ENCODE results near the gene SPATA16.
"Not testable (repeated sequence)": the region's sequence is repeated elsewhere in the genome, so short reads cannot be mapped to it uniquely, and the experiment has no call there.

The SPATA16 gene

DNA sequence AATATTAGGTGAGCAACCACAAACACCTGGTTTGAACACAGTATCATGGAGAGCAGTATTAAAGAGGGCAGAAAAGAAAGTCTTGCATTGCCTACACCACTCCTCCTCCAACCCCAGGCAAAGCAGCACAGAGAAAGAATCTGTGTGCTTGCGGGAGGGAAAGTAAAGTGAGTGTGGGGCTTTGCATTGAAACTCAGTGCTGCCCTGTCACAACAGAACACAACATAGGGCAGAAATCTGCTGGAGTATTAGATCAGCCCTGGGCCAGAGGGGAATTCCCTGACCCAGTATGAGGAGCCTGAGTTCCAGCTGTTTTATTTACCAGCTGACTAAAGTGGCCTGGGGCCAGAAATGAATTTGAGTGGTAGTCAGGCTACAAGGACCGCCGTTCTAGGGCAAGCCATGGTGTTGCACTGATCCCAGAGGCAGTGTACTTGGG lies 75.5 kb downstream of the SPATA16 start:
- DNase-seq (ENCODE audit: insufficient read length, low spot score) (no peak), FAIRE-seq (no peak)

DNA sequence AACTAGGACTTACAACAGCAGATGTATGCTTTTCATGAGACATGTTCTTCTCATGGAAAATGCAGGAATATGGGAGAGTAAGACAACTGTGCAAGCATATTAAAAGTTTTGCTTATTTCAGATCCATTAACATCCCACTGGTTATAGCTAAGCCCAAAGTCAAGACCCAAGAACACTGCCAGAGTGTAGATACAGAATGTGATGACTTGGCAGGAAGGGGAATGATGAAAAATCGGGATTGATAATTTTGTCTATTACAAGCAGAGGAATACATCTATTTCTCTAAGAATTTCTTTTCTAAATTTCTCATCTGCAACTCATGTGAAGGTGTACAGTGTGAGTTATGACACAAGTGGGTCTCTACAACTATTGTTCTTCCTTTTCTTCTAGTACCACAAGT lies 76.4 kb downstream of the SPATA16 start:
- FAIRE-seq = no peak
- DNase-seq (ENCODE audit: insufficient read length, low spot score) = no peak

DNA sequence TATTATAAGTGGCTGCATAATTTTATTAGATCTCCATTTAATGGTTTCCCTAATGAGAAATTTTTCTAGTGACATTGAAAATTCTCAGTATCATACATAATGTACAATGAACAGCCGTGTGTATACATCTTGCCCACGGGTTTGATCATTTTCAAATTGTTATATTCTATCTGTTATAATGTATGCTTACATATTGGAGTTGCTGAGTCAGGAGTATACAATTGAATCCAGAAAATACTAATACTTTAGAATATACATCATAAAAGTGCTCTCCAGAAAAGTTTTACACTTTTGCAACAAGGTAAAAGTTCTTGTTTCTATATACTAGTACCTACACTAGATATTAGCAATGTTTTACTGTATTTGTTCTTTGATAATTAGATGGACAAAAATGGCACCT lies 82.8 kb downstream of the SPATA16 start:
- DNase-seq (ENCODE audit: insufficient read length, low spot score) (no peak), FAIRE-seq (no peak)

DNA sequence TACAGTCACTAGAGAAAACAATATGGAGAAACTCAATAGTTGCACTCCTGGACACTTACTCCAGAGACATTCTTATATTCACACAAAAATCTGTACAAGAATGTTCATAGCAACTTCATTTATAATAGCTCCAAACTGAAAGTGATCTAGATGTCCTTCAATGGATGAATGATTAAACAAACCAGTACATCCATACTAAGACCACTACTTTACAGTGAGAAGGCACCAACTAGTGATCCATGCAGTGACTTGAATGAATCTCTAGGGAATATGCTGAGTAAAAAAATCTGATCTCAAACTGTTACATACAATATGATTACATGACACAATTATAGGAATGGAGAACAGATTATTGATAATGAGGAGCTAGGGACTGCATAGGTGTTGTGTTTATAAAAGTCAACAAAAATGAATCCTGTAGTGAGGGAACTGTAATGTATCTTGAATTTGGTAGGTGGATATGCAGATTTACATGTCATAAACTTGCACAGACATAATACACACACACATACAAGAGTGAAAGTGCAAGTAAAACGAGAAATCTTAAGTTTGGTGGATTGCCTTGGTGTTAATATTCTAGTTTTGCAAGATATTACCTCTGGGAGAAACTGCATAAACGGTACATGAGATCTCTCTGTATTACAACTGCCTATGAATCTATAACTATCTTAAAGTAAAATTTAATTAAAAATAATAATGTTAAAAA lies 85.7 kb downstream of the SPATA16 start:
- DNase-seq (ENCODE audit: insufficient read length, low spot score) (no peak), FAIRE-seq (no peak)

DNA sequence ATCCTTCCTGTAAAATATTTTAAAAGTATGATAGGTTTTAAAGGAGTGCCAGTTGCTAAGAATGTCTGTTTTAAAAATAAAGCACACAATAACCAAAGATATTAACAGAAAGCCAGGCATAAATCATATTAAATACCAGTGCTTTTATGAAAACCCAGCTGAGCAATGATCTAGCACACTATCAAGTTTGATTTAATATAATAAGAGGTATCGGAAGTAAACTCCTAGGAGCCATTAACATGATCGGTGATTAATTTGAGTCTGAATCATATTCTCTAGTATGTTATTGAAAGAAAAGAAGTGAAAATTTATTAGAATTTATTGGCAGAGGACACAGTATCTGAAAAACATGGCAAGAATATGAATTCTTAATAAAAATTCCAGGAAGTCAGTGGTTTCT lies 91.7 kb downstream of the SPATA16 start:
- DNase-seq (ENCODE audit: insufficient read length, low spot score) = no peak
- no peak for FAIRE-seq

DNA sequence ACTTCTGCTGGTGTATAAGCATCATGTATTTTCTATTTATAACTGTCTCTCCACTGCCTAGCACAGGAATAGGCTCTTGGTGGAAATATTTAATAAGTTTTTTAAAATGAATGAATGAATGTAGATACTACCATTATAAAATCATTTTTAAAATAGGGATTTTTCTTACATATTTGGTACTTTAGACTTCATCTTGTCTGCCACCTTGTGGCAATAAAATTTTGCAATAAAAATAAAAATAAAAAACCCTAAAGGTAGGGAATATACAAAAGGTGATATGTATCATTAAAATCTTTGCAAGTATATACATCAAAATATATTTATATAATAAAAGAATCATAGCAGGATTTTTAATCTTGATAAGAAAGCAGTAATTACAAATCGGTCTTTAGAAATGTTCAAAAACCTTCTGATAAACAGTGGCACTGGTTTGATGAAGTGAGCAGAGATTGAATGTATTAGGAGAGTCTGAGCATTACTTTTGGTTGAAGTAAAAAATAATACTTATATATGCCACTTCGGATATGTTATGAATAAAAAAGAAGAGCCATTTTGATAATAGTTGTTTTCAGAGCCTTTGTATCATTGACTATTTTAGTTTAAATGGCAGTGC lies 95.2 kb downstream of the SPATA16 start:
- FAIRE-seq (no peak), DNase-seq (ENCODE audit: insufficient read length, low spot score) (no peak)

DNA sequence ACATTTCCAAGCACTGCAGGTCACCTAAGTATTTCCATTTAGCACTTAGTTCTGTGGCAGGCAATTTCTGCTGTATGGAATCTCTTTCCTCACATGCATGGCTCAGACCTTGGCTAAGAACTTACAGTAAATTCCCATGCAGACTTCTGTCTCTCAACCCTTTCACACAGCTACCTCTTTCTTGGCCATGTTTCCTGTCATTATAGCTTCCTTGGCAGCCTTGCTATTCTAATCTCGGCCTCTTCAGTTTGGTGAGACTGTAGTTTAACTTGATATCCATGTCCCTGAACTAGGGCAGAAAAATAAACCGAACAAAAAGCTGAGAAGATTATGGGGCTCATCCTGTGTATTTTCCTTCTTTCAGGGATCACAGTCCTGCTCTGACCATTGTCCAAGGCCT lies 96.0 kb downstream of the SPATA16 start:
- FAIRE-seq = no peak

DNA sequence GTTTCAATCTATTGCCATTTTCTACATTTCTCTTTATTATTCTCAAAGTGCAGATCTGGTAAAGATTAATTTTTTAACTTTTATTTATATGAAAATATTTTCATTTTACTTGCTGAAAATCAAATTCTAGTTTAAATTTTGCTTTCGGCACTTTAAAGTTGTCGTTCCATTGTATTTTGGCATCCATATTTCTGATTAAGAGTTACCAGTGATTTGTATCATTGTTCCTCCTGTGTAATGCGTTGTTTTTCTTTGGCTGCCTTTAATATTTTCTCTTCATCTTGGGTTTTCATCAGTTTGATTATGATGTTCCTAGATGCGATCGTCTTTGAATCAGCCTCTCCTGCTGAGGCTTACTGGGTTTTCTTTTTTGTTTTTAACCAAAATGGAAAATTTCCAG lies 97.3 kb downstream of the SPATA16 start:
- FAIRE-seq (no peak), DNase-seq (ENCODE audit: insufficient read length, low spot score) (no peak)

More for the DNA sequence above, 96.0 kb downstream of the SPATA16 start:
- DNase-seq (ENCODE audit: insufficient read length, low spot score) = no peak

DNA sequence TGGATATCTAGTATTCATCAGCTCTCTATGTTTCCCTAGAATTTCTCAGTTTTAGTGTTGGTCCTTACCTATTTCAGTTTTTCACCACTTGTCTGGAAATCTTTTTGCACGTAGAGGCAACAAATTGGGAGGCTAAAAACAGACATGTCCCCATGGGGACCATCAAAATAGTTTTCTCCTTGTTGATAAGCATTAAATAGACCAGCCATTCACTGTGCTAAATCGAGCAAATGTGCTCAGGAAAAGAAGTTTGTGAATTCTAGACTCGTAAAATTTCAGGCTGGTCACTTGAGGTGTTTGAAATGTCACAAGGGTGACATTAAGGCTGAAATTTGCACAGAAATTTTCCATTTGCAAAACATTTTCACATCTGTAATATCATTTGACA lies 102.6 kb downstream of the SPATA16 start:
- no peak for FAIRE-seq
- no peak for DNase-seq (ENCODE audit: insufficient read length, low spot score)

DNA sequence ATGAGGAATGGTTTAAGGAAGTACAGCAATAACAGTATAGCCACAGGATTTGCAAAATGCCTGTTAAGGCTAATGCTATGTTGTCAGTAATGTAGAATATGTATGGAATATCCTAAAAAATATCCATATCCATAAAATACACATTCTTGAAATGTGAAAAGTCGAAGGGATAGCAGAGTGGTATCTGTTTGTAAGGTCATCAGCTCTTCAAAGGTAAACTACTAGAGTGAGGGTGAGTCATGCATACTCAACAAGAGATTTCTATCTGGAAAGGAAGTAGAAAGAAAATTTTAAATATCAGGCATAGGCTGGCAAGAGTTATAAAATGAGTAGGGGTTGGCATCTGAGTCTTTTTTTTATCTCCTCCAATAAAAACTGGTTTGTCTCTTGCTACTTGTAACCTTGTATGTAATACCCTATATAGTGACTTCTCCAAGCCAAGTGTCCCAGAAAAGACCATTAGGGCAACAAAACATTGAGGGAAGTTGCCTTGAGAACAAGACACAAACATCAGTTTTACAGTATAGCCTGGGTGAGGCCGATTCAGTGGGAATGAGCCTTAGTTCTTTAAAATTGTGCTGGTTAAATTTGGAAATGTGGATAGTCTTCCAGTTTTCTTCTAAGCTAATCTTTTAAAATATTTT lies 103.1 kb downstream of the SPATA16 start:
- DNase-seq (ENCODE audit: insufficient read length, low spot score) (no peak), FAIRE-seq (no peak)

DNA sequence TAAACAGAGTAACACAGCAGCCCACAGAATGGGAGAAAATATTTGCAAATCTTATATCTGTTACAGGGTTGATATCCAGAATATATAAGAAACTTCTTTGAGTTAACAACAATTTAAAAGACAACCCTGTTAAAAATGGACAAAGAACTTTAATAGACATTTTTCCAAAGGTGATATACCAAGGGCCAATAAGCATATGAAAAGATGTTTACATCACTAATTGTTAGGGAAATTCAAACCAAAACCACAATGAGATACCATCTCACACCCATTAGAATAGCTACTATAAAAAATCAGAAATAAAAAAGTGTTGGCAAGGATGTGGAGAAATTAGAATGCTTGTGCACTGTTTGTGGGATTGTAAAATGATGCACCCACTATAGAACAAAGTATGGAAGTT lies 110.8 kb downstream of the SPATA16 start:
- FAIRE-seq = no peak
- no peak for DNase-seq (ENCODE audit: insufficient read length, low spot score)

DNA sequence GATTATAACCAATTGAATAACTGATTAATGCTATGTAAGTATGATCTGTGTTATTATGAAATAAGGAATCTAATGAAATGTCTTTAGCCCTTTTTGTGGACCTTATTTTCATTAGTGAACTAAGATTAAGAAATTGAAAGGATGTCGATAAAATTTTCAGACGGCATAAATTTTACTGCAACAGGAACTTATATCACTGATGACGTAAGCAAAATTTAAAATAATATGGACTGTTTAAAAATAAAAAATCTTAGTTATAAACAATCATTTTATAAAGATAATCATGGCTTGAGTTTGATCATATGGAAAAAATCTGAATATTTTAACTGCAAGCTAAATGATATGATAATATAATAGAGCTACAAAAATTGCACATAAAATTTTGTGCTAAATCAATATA lies 112.7 kb downstream of the SPATA16 start:
- FAIRE-seq (no peak), DNase-seq (ENCODE audit: insufficient read length, low spot score) (no peak)

DNA sequence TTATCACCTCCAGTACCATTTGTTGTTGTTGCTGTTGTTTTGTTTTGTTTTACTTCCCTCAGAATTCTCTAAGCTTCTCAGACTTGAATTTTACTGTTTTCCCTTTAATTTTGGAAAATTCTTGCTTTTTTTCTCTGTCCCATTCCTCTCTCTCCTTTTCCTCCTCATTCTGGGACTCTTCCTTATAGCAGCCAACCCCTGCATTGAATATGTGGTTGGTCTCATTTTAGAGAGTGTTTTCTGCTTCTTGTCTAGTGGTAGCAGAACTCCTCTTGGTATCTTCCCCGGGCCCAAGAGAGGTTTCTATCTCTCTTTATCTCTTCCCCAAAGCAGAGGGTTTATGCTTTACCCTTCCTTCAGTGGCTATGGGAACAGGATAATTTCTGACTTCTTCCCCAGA lies 113.6 kb downstream of the SPATA16 start:
- FAIRE-seq (no peak), DNase-seq (ENCODE audit: insufficient read length, low spot score) (no peak)

DNA sequence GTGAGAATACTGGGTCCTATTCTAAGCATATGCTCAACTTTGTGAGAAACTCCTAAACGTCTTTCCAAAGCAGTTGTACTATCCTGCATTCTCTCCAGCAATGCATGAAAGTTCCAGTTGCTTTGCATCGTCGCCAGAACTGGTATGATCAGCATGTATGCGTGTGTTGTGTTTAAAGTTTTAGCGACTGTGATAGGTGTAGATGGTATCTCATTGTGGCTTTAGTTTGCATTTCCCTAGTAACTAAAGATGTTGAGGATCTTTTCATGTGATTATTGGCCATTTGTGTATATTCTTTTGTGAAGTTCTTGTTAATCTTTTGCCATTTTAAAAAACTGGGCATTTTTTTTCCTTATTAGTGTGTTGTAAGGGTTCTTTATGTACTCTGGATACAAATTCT lies 115.1 kb downstream of the SPATA16 start:
- DNase-seq (ENCODE audit: insufficient read length, low spot score) (no peak), FAIRE-seq (no peak)

DNA sequence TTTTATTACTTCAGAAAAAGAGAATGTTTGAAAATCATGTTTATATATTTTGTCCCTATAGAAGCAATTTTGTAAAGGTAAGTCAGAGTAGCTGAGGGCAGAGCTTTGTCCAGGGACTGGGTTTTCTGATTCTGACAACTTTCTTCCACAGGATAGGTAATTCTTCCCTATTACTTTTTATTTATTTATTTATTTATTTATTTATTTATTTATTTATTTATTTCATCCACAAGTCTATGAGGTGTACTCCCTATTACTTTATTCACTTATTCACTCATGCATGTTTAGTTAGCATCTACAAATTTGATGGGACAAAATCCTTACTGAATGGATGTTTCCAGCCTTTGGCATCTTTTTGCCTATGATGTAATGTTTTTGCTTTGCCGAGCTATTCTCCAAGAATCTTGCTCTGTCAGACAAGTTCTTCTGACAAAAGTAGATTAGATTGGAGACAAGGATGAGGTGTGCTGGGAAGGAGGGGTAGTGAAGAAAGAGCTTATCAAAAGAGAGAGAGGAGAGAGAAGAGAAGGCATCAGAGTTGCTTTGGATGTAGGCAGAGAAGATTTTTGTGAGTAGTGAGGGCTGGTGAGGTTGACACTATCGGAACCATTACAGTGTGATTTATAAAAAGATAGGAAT lies 119.4 kb downstream of the SPATA16 start:
- DNase-seq (ENCODE audit: insufficient read length, low spot score) (no peak), FAIRE-seq (no peak)

DNA sequence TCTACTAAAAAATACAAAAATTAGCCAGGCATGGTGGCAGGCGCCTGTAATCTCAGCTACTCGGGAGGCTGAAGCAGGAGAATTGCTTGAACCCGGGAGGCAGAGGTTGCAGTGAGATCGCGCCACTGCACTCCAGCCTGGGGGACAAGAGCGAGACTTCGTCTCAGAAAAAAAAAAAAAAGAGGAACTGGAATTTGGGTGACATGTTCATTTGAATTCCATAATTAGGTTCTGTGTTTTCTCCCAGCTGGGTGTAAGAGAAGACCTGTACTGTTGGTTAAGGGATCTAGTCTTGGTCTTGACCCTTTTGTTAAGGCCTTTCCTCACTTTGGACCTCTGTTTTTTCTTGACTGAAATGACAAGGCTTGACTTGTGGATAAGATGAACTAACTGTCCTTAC lies 120.9 kb downstream of the SPATA16 start:
- DNase-seq (ENCODE audit: insufficient read length, low spot score); FAIRE-seq: not testable (repeated sequence)

DNA sequence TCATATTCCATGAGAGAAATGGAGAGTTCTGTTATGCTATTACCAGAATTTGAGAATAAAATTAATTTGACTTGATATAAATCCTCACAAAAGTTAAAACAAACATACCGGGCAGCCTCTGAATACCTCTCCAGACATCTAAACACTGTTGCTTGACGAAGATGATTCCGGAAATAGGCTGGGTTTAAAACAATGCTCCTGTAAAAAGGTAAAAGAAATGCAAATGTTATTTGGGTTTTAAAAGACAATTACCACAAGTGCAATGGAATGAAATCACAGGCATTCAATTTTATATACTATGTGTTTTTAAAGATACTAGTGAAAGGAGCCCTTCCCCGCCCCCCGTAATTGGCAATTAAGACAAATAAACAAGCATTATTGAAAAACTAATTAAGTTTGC lies 121.7 kb downstream of the SPATA16 start:
- FAIRE-seq (no peak), DNase-seq (ENCODE audit: insufficient read length, low spot score) (no peak)

DNA sequence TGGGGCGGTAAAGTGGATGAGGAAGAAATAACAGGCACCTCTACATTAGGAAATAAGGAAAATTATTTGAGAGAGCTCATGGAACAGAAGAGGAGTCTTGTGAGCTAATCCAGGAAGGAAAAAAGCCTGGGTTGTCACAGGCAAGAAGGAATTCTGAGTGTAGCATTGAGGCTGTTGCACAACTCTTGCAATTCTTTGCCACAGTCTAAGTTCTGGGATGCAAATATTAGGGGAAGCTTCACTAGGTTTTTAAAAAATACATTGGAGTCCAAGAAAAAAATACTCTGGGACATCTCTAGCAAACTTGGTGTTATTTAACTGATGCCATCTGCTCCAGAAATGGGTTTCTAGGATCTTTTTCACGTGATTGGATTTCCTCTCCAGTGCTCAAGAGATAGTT lies 122.3 kb downstream of the SPATA16 start:
- DNase-seq (ENCODE audit: insufficient read length, low spot score) = no peak
- FAIRE-seq = no peak

DNA sequence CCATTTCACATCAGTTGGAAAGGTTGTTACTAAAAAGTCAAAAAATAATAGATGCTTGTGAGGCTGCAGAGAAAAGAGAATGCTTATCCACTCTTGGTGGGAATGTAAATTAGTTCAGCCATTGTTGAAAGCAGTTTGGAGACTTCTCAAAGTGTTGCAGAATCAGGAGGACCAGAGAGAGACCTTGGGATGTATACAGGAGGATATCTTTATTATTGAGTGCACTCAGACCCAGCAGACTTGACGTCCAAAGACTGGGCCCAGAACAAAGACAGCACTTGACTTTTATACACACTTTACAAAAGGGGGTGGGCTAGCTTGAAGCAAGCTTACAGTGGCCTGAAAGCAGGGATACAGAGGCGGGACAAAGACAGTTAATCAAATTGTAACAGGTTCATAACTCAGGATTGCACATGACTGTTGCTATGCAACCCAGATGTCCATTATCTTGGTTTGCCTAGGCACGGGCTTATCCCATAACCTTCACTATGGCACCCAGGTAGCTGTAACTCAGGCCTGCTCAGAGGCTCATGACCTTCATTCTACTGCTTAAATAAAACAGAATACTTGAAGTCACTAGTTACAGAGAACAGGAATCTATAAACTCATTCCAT lies 127.7 kb downstream of the SPATA16 start:
- DNase-seq (ENCODE audit: insufficient read length, low spot score) (no peak), FAIRE-seq (no peak)

DNA sequence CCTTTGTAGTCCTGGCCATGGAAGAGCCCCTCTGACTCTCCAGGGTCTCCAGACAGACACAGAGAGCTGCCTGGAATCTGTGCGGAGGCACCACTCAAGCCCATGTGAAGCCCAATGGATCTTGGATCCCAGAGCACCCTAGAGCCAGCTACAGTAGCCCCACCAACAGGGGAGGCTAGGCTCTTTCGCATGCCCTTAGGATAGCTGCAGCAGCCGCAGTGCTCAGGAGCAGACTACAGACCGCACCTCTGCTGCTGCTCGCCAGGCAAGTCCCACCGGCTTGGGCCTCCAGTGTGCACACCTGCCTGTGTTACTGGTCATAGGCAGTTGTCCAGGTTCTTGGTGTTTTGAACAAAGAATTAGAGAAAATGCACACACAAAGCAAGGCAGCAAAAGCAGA lies 131.6 kb downstream of the SPATA16 start:
- FAIRE-seq = no peak
- no peak for DNase-seq (ENCODE audit: insufficient read length, low spot score)

DNA sequence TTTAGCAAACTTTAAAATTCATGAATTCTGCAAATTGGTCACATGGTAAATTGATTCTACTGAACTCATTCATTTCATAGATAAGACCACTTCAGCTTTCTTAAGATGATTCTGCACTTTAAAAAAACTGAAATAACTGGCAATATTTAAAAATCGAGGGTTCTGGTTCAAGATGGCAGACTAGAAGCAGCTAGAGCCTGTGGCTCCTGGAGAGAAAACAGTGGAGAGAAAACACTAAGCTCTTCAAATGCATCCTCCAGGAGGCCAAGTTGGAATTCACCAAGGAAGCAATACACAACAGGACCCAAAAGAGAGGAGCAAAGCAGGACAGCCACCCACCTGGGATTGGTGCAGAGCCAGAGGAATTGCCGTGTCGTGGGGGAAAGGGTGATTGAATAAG lies 132.1 kb downstream of the SPATA16 start:
- DNase-seq (ENCODE audit: insufficient read length, low spot score) (no peak), FAIRE-seq (no peak)
